Heart right ventricle (tissue), 16 donors: ENCODE data around the gene PCDH15. TPM values are rescaled to one million over a fixed set of nuclear protein-coding genes. Genes with fewer than 3 reads are reported as not detected.

Experiments used
- ATAC-seq, 8 donors: fragments of 200-7000 bp; cut with Tn5 transposase; one replicate each; pipeline ENCODE4 v1.9.1; 2020; ENCODE audit warnings: mild to moderate bottlenecking in 8 of 8, moderate library complexity in 8 of 8, moderate number of reproducible peaks in 1 of 8
- DNase-seq, 2 donors: peaks; one replicate each; pipeline ENCODE4 v3.0.0-alpha.2; 2020
- H3K27ac ChIP-seq, 10 donors: fragments of 200-600 bp; sonication (generic) in 2 of 10; one replicate each; pipeline versions ENCODE4 v1.5.0 to v1.8.0; 2020 to 2022; ENCODE audit warnings: mild to moderate bottlenecking in 3 of 10
- H3K27me3 ChIP-seq, 7 donors: fragments of 200-600 bp; one replicate each; pipeline ENCODE4 v1.8.0; 2021 to 2022; ENCODE audit warnings: mild to moderate bottlenecking in 2 of 7
- H3K36me3 ChIP-seq, 9 donors: fragments of 200-600 bp; sonication (generic) in 1 of 9; one replicate each; pipeline versions ENCODE4 v1.5.0 to v1.8.0; 2020 to 2022; ENCODE audit warnings: mild to moderate bottlenecking in 2 of 9
- H3K4me1 ChIP-seq, 9 donors: fragments of 200-600 bp; sonication (generic) in 1 of 9; one replicate each; pipeline versions ENCODE4 v1.5.0 to v1.8.0; 2020 to 2022; ENCODE audit warnings: mild to moderate bottlenecking in 4 of 9
- H3K4me3 ChIP-seq, 10 donors: fragments of 200-600 bp; sonication (generic) in 2 of 10; one replicate each; pipeline versions ENCODE4 v1.5.0 to v1.8.0; 2020 to 2022; ENCODE audit warnings: mild to moderate bottlenecking in 7 of 10, moderate library complexity in 2 of 10
- H3K9me3 ChIP-seq, 11 donors: fragments of 200-600 bp in 10 of 11; sonication (generic) in 2 of 11; one replicate each; pipeline versions ENCODE4 v1.5.0 to v1.8.0; 2013 to 2022; ENCODE audit warnings: mild to moderate bottlenecking in 2 of 11, control low read depth in 1 of 11, moderate library complexity in 1 of 11
- CTCF ChIP-seq, 9 donors: fragments of 200-600 bp; sonication (generic) in 2 of 9; IDR thresholded peaks; one replicate each; pipeline versions ENCODE4 v1.5.0 to v1.8.0; 2021 to 2022; ENCODE audit warnings: antibody characterized with exemption in 9 of 9, mild to moderate bottlenecking in 5 of 9, moderate library complexity in 1 of 9
- WGBS, 2 donors: extraction: QIAGEN DNeasy Blood & Tissue Kit; methylation state at CpG; one replicate each; pipeline ENCODE4 v1.1.7; 2013; ENCODE audit warnings: inconsistent platforms in 1 of 2; 5-methylcytosine and 5-hydroxymethylcytosine counted together
- intact Hi-C, 10 donors: fragments of 100-400 bp; cut with DNase I; formaldehyde crosslinking; loops; one replicate each; pipeline versions ENCODE4 v1.11.1 to v1.14.2; 2022
- polyA plus RNA-seq, 2 donors: library from polyadenylated mRNA; stranded (reverse); fragments of 200-250 nt; gene quantifications; one replicate each; pipeline ENCODE4 v1.2.3, GENCODE V29; 2013
- total RNA-seq, 10 donors: library from RNA; stranded (reverse); fragmentation: NEBNext Ultra II Directional in 3 of 10; extraction: Animal tissue kit (Norgen Biotek cat#: 25700) in 3 of 10; gene quantifications; one replicate each; pipeline versions ENCODE4 v1.2.1 to v1.2.4, GENCODE V29; 2021 to 2023
- donor health status: Arrhythmogenic right ventricular cardiomyopathy.
- donor health status: ischemic (EF 13 %, LVEDD 7.1; RV severe dilation, severe dysfunction).
- donor health status: healthy with polysubstance abuse.
- donor health status: DM: no; HTN: yes; CAD: no.
- donor health status: DM: no; HTN: no; CAD: no.
- donor health status: ischemic (EF 25% LVEDD 6.9; RV normal size, moderate dysfunction).
- donor health status: ischemic (EF 25% LVEDD 5.7; RV mildly dilated, moderate dysfunction).
- donor health status: healthy.
- donor health status: DM: yes; HTN: yes; CAD: no.
- donor health status: Ischemic cardiomyopathy.
- donor health status: ischemic (EF 35%, LVEDD 5.7; RV mildly dilated, moderate dysfunction).
- donor health status: nonischemic (EF 11% LVEDD 7.7; RV severe dilation, severe dysfunction).
- donor health status: DM: yes; HTN: yes; CAD: no.
- donor health status: PGD.
- donor health status: ischemic (EF 29% LVEDD 5.4; RV normal size, mild dysfunction).
- donor health status: nonischemic (EF 23%, LVEDD 6.1; RV moderate dilation, normal function).

Gene PCDH15
- total and polyA plus RNA-seq, 12 donors = 0.05 to 1.00 (median 0.34) TPM

GRCh38 chr10:54484186-54484585, 316.8 kb downstream of the PCDH15 start:
- no peak for ATAC-seq
- 86 to 88% methylated on average over 1 of the region's 1 CpG for WGBS, 2 donors
- no peaks in the 10 kb centered on the region for H3K9me3 ChIP-seq

GRCh38 chr10:54478601-54479000, 322.4 kb downstream of the PCDH15 start:
- no peaks in the 10 kb centered on the region for H3K9me3 ChIP-seq
- intact Hi-C loops = no loop called here
- ATAC-seq (no peak), DNase-seq (no peak)
- no peak overlapping the region for H3K27ac ChIP-seq
- no peaks in the 10 kb centered on the region for H3K4me1 ChIP-seq
- H3K36me3 ChIP-seq = no peaks in the 10 kb centered on the region
- no peak for TF ChIP-seq CTCF (IDR thresholded peaks at IDR 0.05)
- H3K4me3 ChIP-seq = no peak overlapping the region
- 87 to 92% methylated on average over 3 of the region's 3 CpGs for WGBS, 2 donors
- H3K27me3 ChIP-seq = no peaks in the 10 kb centered on the region

More at GRCh38 chr10:54484186-54484585, 316.8 kb downstream of the PCDH15 start:
- intact Hi-C loops = no loop called here
- Histone ChIP-seq H3K27me3 (no peaks in the 10 kb centered on the region), H3K27ac (no peak overlapping the region), H3K4me1 (no peaks in the 10 kb centered on the region), H3K4me3 (no peak overlapping the region), H3K36me3 (no peaks in the 10 kb centered on the region)
- DNase-seq = no peak
- no peak for TF ChIP-seq CTCF (IDR thresholded peaks at IDR 0.05)

- H3K27me3 ChIP-seq = no peaks in the 10 kb centered on the region
- no peak overlapping the region for H3K4me3 ChIP-seq
- no peaks in the 10 kb centered on the region for H3K4me1 ChIP-seq
- no peaks in the 10 kb centered on the region for H3K36me3 ChIP-seq
- H3K9me3 ChIP-seq = no peaks in the 10 kb centered on the region
- WGBS, 2 donors = 83 to 94% methylated on average over 4 of the region's 4 CpGs
- ATAC-seq = no peak
- intact Hi-C loops = no loop called here
- no peak for TF ChIP-seq CTCF (IDR thresholded peaks at IDR 0.05)
- no peak overlapping the region for H3K27ac ChIP-seq
- no peak for DNase-seq
Measured at GRCh38 chr10:54477738-54478137, 323.3 kb downstream of the PCDH15 start.

GRCh38 chr10:54470324-54470631, 330.8 kb downstream of the PCDH15 start:
- Histone ChIP-seq H3K4me1 (no peaks in the 10 kb centered on the region), H3K36me3 (no peaks in the 10 kb centered on the region), H3K9me3 (no peaks in the 10 kb centered on the region), H3K27me3 (no peaks in the 10 kb centered on the region), H3K27ac (no peak overlapping the region), H3K4me3 (no peak overlapping the region)
- no peak for TF ChIP-seq CTCF (IDR thresholded peaks at IDR 0.05)
- intact Hi-C loops = no loop called here
- 29 to 55% methylated on average over 1 of the region's 1 CpG for WGBS, 2 donors
- DNase-seq = no peak
- no peak for ATAC-seq
